ENCODE results near the gene LGR4. TPM values are rescaled to one million over a fixed set of nuclear protein-coding genes. Genes with fewer than 3 reads are reported as not detected.
"Not testable (repeated sequence)": the region's sequence is repeated elsewhere in the genome, so short reads cannot be mapped to it uniquely, and the experiment has no call there.

The LGR4 gene
- total RNA-seq, 2 experiments from 2014 or later = 0.19 to 0.21 TPM

DNA sequence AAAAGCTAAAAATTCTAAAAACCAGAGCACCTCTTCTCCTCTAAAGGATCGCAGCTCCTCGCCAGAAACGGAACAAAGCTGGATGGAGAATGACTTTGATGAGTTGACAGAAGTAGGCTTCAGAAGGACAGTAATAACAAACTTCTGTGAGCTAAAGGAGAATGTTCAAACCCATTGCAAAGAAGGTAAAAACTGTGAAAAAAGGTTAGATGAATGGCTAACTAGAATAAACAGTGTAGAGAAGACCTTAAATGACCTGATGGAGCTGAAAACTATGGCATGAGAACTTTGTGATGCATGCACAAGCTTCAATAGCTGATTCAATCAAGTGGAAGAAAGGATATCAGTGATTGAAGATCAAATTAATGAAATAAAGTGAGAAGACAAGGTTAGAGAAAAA, 150.4 kb downstream of the LGR4 start:
- DNase-seq; H3K27ac Mint-ChIP-seq; ATAC-seq; intact Hi-C loops (cut with DNase I, micrococcal nuclease); H3K27me3 Mint-ChIP-seq; CTCF ChIA-PET; H3K4me3 Mint-ChIP-seq; H3K36me3 Mint-ChIP-seq (ENCODE audit: low read depth); H3K9me3 Mint-ChIP-seq (ENCODE audit: low read depth); POLR2A ChIA-PET: not testable (repeated sequence)
- peaks cover 13% of the 10 kb centered on the region for H3K4me1 Mint-ChIP-seq

DNA sequence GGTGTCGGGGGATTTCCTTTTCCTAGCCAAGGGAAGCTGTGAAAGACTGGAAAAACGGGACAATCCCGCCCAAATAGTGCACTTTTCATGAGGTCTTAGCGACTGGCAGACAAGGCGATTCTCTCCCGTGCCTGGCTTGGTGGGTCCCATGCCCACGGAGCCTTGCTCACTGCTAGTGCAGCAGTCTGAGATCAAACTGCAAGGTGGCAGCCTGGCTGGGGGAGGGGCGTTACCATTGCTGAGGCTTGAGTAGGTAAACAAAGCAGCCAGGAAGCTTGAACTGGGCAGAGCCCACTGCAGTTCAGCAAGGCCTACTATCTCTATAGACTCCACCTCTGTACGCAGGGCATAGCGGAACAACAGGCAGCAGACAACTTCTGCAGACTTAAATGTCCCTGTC, 151.2 kb downstream of the LGR4 start:
- CTCF ChIA-PET; ATAC-seq; H3K9me3 Mint-ChIP-seq (ENCODE audit: low read depth); H3K27ac Mint-ChIP-seq; H3K4me3 Mint-ChIP-seq; H3K27me3 Mint-ChIP-seq; intact Hi-C loops (cut with DNase I, micrococcal nuclease); POLR2A ChIA-PET; H3K36me3 Mint-ChIP-seq (ENCODE audit: low read depth); DNase-seq: not testable (repeated sequence)
- peaks cover 13% of the 10 kb centered on the region for H3K4me1 Mint-ChIP-seq

GRCh38 chr11:27319072-27319471, 153.5 kb downstream of the LGR4 start:
- ChIA-PET CTCF (no interaction called here), POLR2A (no interaction called here)
- Mint-ChIP-seq H3K9me3 (ENCODE audit: low read depth) (no peaks in the 10 kb centered on the region), H3K27ac (no peak overlapping the region), H3K4me3 (no peak overlapping the region), H3K27me3 (peaks cover 12% of the 10 kb centered on the region), H3K36me3 (ENCODE audit: low read depth) (no peaks in the 10 kb centered on the region), H3K4me1 (peaks cover 13% of the 10 kb centered on the region)
- peak; percentile 16 for DNase-seq
- peak; percentile 97 for ATAC-seq
- intact Hi-C loops (cut with DNase I, micrococcal nuclease) = loop anchor here (1.0 to 2.0 kb wide), 3 partner anchors 18 to 44 kb away; partner anchors contain the start of gene CCDC34 (in 1 of the 2)

DNA sequence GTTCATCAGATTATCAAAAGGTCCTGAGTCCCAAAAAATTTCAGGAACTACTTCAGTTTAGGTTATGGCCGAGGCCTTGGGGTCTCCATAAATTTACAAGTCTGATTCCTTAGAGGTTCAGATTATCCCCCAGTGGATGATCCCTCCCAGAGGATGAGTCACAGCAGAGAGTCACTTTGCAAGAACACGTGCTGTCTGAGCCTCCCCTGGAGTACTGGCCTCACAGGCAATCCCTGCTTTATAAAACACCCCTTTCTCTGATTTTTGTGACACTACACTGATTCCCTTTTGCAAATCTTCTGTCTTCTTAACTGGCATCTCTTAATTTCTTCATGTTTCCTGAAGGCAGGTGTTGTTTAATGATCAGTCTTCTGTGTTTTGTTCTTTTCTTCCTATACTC, 154.8 kb downstream of the LGR4 start:
- no peak for DNase-seq
- no peak overlapping the region for H3K4me3 Mint-ChIP-seq
- ChIA-PET CTCF (no interaction called here), POLR2A (no interaction called here)
- no peaks in the 10 kb centered on the region for H3K9me3 Mint-ChIP-seq (ENCODE audit: low read depth)
- ATAC-seq = no peak
- H3K27ac Mint-ChIP-seq = no peak overlapping the region
- no peaks in the 10 kb centered on the region for H3K36me3 Mint-ChIP-seq (ENCODE audit: low read depth)
- intact Hi-C loops (cut with DNase I, micrococcal nuclease) = loop anchor here in 1 of 2 experiments (2.0 kb wide), 1 partner anchor 17 kb away; no protein-coding TSS in a partner anchor
- peaks cover 16% of the 10 kb centered on the region for H3K27me3 Mint-ChIP-seq
- H3K4me1 Mint-ChIP-seq = peaks cover 13% of the 10 kb centered on the region

Small RNAs within 50 kb of the gene (microRNA-seq; reads per million reads assigned to microRNA genes)
- gene MIR8087 (ENCODE audit: borderline replicate concordance) = not detected

Other genes starting within 250 kb of the LGR4 start
- gene CCDC34, start 109.6 kb downstream of the LGR4 start, total RNA-seq = 10 to 100 TPM; 24.6 to 42.4 TPM
- 10 to 100 TPM; 16.1 to 19.2 TPM for gene LIN7C, start 34.0 kb upstream of the LGR4 start, total RNA-seq
- not detected for gene BDNF, start 227.7 kb upstream of the LGR4 start, total RNA-seq